HCT116 (cell line): ENCODE data around the gene BIRC6.

Experiments used
- EZH2 ChIP-seq: fragments of 200-600 bp; sonication (generic); IDR thresholded peaks from 2 replicates; pipeline ENCODE4 v1.6.1; 2017; ENCODE audit warnings: antibody characterized with exemption, mixed run types
- POLR2A ChIP-seq: IDR thresholded peaks from 2 replicates; pipeline ENCODE4 v1.7.0; 2011; ENCODE audit warnings: borderline replicate concordance; ENCODE audit not compliant: insufficient read depth, insufficient read length; ENCODE audit errors: extremely low read depth
- POLR2AphosphoS5 ChIP-seq: IDR thresholded peaks from 2 replicates; pipeline ENCODE4 v1.6.1; 2011; ENCODE audit warnings: mild to moderate bottlenecking, low read depth, low read length, moderate library complexity
- SIN3A ChIP-seq: IDR thresholded peaks from 2 replicates; pipeline ENCODE4 v1.6.1; 2012; ENCODE audit warnings: low read depth
- SP1 ChIP-seq: IDR thresholded peaks from 2 replicates; pipeline ENCODE4 v1.6.1; 2012; ENCODE audit warnings: low read depth
- YY1 ChIP-seq: IDR thresholded peaks from 2 replicates; pipeline ENCODE4 v1.6.1; 2011; ENCODE audit warnings: low read length, low read depth, moderate library complexity, mild to moderate bottlenecking; ENCODE audit not compliant: insufficient replicate concordance; ENCODE audit errors: extremely low read depth
- ZNF274 ChIP-seq: fragments of 200-500 bp; sonication (Bioruptor generic); IDR thresholded peaks from 2 replicates; pipeline ENCODE4 v1.6.1; 2014; ENCODE audit warnings: mild to moderate bottlenecking, low read depth, low read length, inconsistent platforms
- TF ChIP-seq, protein P1 (sequence below), 3 experiments: fragments of 200-600 bp in 1 of 3; sonication (generic) in 1 of 3; IDR thresholded peaks in 2 of 3; conservative IDR thresholded peaks in 1 of 3; 2 replicates each; pipeline ENCODE4 v1.5.1; 2012 to 2017; ENCODE audit warnings: low read depth in 2 of 3, low read length in 2 of 3, antibody characterized with exemption in 1 of 3, borderline replicate concordance in 1 of 3, control low read depth in 1 of 3, mild to moderate bottlenecking in 1 of 3, mixed read lengths in 1 of 3, mixed run types in 1 of 3, moderate library complexity in 1 of 3; ENCODE audit not compliant: insufficient read depth in 1 of 3
- TF ChIP-seq, protein P2 (sequence below): IDR thresholded peaks from 2 replicates; pipeline ENCODE4 v1.6.1; 2012
- TF ChIP-seq, protein P3 (sequence below): IDR thresholded peaks from 2 replicates; pipeline ENCODE4 v1.6.1; 2012

- TF ChIP-seq, protein P1, sequence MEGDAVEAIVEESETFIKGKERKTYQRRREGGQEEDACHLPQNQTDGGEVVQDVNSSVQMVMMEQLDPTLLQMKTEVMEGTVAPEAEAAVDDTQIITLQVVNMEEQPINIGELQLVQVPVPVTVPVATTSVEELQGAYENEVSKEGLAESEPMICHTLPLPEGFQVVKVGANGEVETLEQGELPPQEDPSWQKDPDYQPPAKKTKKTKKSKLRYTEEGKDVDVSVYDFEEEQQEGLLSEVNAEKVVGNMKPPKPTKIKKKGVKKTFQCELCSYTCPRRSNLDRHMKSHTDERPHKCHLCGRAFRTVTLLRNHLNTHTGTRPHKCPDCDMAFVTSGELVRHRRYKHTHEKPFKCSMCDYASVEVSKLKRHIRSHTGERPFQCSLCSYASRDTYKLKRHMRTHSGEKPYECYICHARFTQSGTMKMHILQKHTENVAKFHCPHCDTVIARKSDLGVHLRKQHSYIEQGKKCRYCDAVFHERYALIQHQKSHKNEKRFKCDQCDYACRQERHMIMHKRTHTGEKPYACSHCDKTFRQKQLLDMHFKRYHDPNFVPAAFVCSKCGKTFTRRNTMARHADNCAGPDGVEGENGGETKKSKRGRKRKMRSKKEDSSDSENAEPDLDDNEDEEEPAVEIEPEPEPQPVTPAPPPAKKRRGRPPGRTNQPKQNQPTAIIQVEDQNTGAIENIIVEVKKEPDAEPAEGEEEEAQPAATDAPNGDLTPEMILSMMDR (IDR thresholded peaks at IDR 0.05 in 2 of 3, conservative IDR thresholded peaks at IDR 0.05 in 1 of 3; ENCODE audit: borderline replicate concordance in 1 of 3, insufficient read depth in 1 of 3, low read depth in 2 of 3, low read length in 2 of 3) = no peak
- TF ChIP-seq, protein P2, sequence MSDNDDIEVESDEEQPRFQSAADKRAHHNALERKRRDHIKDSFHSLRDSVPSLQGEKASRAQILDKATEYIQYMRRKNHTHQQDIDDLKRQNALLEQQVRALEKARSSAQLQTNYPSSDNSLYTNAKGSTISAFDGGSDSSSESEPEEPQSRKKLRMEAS = no peak
- TF ChIP-seq POLR2AphosphoS5 (no peak), ZNF274 (no peak), EZH2 (no peak), YY1 (no peak), SIN3A (no peak), POLR2A (no peak), SP1 (no peak)
- TF ChIP-seq, protein P3, sequence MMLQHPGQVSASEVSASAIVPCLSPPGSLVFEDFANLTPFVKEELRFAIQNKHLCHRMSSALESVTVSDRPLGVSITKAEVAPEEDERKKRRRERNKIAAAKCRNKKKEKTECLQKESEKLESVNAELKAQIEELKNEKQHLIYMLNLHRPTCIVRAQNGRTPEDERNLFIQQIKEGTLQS = no peak
Observed at GRCh38 chr2:32532341-32532740, 175.5 kb downstream of the BIRC6 start.
